GM23248 (cell line): ENCODE measurements around the gene RIPK3.

Experiments
- EZH2 ChIP-seq: fragments of 200-600 bp; sonication (generic); IDR thresholded peaks from 2 replicates; pipeline ENCODE4 v1.6.1; 2018; ENCODE audit warnings: antibody characterized with exemption, mild to moderate bottlenecking; ENCODE audit not compliant: insufficient read depth, poor library complexity, severe bottlenecking
- EZH2phosphoT487 ChIP-seq: fragments of 200-600 bp; sonication (generic); IDR thresholded peaks from 2 replicates; pipeline ENCODE4 v1.6.1; 2018; ENCODE audit warnings: antibody characterized with exemption, moderate library complexity, mild to moderate bottlenecking, low read depth; ENCODE audit not compliant: insufficient read depth

DNA sequence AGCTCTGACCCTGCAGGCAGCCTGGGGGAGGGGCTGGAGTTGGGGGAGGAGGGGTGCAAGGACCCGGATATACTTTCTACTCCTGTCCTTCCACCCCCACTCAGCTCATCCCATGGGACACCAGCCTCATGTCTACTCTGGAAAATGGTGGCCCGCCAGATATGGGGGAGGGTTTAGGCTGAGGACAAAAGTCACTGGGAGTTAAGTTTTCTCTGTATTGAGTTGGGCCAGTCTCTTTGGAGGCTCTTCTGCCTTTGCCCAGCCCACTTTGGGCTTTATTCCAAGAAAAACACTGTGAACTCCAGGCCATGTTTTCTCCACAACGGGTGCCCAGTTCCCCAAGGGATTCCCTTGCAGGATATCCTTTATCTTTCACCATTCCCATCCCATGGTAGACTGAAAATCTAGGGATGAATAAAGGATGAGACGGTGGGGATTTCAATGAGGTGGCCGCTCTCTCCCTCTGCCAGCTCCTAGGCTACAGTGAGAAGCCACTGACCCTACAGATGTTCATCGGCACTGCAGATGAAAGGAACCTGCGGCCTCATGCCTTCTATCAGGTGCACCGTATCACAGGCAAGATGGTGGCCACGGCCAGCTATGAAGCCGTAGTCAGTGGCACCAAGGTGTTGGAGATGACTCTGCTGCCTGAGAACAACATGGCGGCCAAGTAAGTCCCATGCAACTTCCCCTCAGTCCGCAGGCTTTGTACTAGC lies 33.1 kb upstream of the RIPK3 start:
- TF ChIP-seq EZH2phosphoT487: no peak
- TF ChIP-seq EZH2: no peak
